Neural progenitor cell (in vitro differentiated cells): ENCODE results near the gene RPL9. TPM values are rescaled to one million over a fixed set of nuclear protein-coding genes. Genes with fewer than 3 reads are reported as not detected.
A peak's percentile ranks its signal among the peaks of the same experiment; 100 is the strongest.
"Not testable (repeated sequence)": the region's sequence is repeated elsewhere in the genome, so short reads cannot be mapped to it uniquely, and the experiment has no call there.

Experiments used
- DNase-seq: peaks from one replicate; pipeline ENCODE4 v3.0.0-alpha.2; 2016; ENCODE audit warnings: low spot score
- H2AFZ ChIP-seq: fragments of 200-600 bp; sonication (generic); replicated peaks from 2 replicates; pipeline ENCODE4 v1.6.1; 2016; ENCODE audit warnings: antibody characterized with exemption
- H3F3A ChIP-seq: fragments of 200-600 bp; sonication (generic); 2 replicates; pipeline ENCODE4 v1.6.1; 2016; ENCODE audit warnings: antibody characterized with exemption, low read depth
- H3K27ac ChIP-seq: fragments of 200-600 bp; sonication (generic); 2 replicates; pipeline ENCODE4 v1.5.1; 2016; ENCODE audit warnings: mild to moderate bottlenecking
- H3K27me3 ChIP-seq: fragments of 200-600 bp; sonication (generic); 2 replicates; pipeline ENCODE4 v1.6.1; 2016; ENCODE audit warnings: mild to moderate bottlenecking, moderate library complexity
- H3K36me3 ChIP-seq: fragments of 200-600 bp; sonication (generic); 2 replicates; pipeline ENCODE4 v1.5.1; 2016
- H3K4me1 ChIP-seq: fragments of 200-600 bp; sonication (generic); 2 replicates; pipeline ENCODE4 v1.6.1; 2016; ENCODE audit warnings: mixed run types
- H3K4me2 ChIP-seq: fragments of 200-600 bp; sonication (generic); 2 replicates; pipeline ENCODE4 v1.6.1; 2016
- H3K4me3 ChIP-seq: fragments of 200-600 bp; sonication (generic); 2 replicates; pipeline ENCODE4 v1.5.1; 2016
- H3K79me2 ChIP-seq: fragments of 200-600 bp; sonication (generic); 2 replicates; pipeline ENCODE4 v1.6.1; 2016; ENCODE audit warnings: low read depth
- H3K9ac ChIP-seq: fragments of 200-600 bp; sonication (generic); 2 replicates; pipeline ENCODE4 v1.6.1; 2016
- H3K9me3 ChIP-seq: fragments of 200-600 bp; sonication (generic); 2 replicates; pipeline ENCODE4 v1.5.1; 2016; ENCODE audit warnings: low read depth
- H4K20me1 ChIP-seq: fragments of 200-600 bp; sonication (generic); 2 replicates; pipeline ENCODE4 v1.6.1; 2016; ENCODE audit warnings: low read depth
- H3K27ac Mint-ChIP-seq: 3 replicates; pipeline ENCODE4 v1.8.0; 2021; ENCODE audit warnings: mixed read lengths
- H3K27me3 Mint-ChIP-seq: 2 replicates; pipeline ENCODE4 v1.8.0; 2022; ENCODE audit warnings: low read depth, mild to moderate bottlenecking, inconsistent platforms, moderate library complexity, mixed read lengths; ENCODE audit not compliant: insufficient read depth
- H3K36me3 Mint-ChIP-seq: 3 replicates; pipeline ENCODE4 v1.8.0; 2021; ENCODE audit warnings: mixed read lengths
- H3K4me1 Mint-ChIP-seq: 3 replicates; pipeline ENCODE4 v1.8.0; 2021; ENCODE audit warnings: mixed read lengths
- H3K4me3 Mint-ChIP-seq: 3 replicates; pipeline ENCODE4 v1.8.0; 2021; ENCODE audit warnings: mild to moderate bottlenecking, moderate library complexity, mixed read lengths
- H3K9me3 Mint-ChIP-seq: 3 replicates; pipeline ENCODE4 v1.8.0; 2020; ENCODE audit warnings: mixed read lengths
- EZH2 ChIP-seq: fragments of 200-600 bp; sonication (generic); IDR thresholded peaks from 2 replicates; pipeline ENCODE4 v1.6.1; 2017; ENCODE audit warnings: antibody characterized with exemption, mild to moderate bottlenecking, moderate library complexity
- EZH2phosphoT487 ChIP-seq: fragments of 200-600 bp; sonication (generic); IDR thresholded peaks from 2 replicates; pipeline ENCODE4 v1.6.1; 2017; ENCODE audit warnings: antibody characterized with exemption
- total RNA-seq: library from RNA; depleted of rRNA; stranded (reverse); fragments of >200 nt; gene quantifications from 2 replicates; pipeline ENCODE4 v1.2.3, GENCODE V29; 2015; ENCODE audit warnings: low replicate concordance
- TF ChIP-seq, protein P1 (sequence below): fragments of 200-600 bp; sonication (generic); IDR thresholded peaks from 2 replicates; pipeline ENCODE4 v1.5.1; 2017; ENCODE audit warnings: antibody characterized with exemption, mild to moderate bottlenecking

RPL9 gene
- total RNA-seq, 1 donor from 2014 or later: 6,671 TPM

DNA sequence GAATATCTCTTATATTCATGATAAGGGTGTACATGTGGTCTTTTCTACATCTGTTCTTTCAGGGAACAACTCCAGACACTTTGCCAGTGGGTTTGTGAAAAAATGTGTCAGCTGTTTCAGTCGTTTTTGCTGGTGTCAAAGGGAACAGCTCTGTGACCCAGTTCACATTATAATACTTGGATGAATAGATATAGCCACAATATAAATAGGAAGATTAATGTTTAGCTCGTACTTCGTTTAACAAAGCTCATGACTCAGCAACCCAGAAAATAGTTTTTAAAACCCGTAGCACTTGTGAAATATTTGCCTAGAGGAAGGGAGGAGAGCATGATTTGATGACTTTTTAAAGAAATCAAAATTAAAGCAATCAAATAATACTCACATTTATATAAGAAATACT is 8.0 kb upstream of the RPL9 start:
- Histone ChIP-seq H3K27me3 (no peaks in the 10 kb centered on the region), H2AFZ (no peak overlapping the region), H3K27ac (no peak overlapping the region), H3K36me3 (peaks cover 10% of the 10 kb centered on the region), H3K9me3 (no peaks in the 10 kb centered on the region), H4K20me1 (no peaks in the 10 kb centered on the region), H3K4me1 (no peaks in the 10 kb centered on the region), H3K9ac (no peak overlapping the region), H3K79me2 (no peaks in the 10 kb centered on the region), H3K4me3 (no peak overlapping the region), H3K4me2 (no peak overlapping the region), H3F3A (peaks cover 16% of the 10 kb centered on the region)
- DNase-seq: no peak
- Mint-ChIP-seq H3K27ac (no peak overlapping the region), H3K36me3 (peaks cover 5% of the 10 kb centered on the region), H3K4me3 (no peak overlapping the region), H3K27me3 (peaks cover 2% of the 10 kb centered on the region), H3K4me1 (peaks cover 2% of the 10 kb centered on the region), H3K9me3 (no peaks in the 10 kb centered on the region)
- TF ChIP-seq, protein P1, sequence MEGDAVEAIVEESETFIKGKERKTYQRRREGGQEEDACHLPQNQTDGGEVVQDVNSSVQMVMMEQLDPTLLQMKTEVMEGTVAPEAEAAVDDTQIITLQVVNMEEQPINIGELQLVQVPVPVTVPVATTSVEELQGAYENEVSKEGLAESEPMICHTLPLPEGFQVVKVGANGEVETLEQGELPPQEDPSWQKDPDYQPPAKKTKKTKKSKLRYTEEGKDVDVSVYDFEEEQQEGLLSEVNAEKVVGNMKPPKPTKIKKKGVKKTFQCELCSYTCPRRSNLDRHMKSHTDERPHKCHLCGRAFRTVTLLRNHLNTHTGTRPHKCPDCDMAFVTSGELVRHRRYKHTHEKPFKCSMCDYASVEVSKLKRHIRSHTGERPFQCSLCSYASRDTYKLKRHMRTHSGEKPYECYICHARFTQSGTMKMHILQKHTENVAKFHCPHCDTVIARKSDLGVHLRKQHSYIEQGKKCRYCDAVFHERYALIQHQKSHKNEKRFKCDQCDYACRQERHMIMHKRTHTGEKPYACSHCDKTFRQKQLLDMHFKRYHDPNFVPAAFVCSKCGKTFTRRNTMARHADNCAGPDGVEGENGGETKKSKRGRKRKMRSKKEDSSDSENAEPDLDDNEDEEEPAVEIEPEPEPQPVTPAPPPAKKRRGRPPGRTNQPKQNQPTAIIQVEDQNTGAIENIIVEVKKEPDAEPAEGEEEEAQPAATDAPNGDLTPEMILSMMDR: no peak
- TF ChIP-seq EZH2 (no peak), EZH2phosphoT487 (no peak)

DNA sequence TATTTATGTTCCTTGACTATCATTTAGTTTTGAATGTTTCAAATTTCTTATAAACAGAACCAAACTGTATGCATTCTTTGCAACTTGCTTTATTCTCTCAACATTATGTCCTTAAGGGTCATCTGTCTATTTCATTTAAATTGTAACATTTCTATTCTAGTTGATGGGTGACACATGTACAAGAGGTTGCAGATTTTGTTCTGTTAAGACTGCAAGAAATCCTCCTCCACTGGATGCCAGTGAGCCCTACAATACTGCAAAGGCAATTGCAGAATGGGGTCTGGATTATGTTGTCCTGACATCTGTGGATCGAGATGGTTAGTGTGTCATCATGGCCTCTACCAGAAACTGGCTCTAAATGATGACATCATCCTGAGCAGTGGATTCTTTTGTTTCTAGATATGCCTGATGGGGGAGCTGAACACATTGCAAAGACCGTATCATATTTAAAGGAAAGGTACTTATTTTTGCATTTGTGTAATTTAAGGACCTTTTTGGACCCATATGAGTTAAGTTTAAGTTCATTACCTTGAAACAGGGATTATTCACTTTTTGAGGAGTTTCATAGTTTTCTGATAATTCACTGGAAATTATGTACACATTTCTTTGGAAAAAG is 6.3 kb upstream of the RPL9 start:
- Histone ChIP-seq H3K27me3 (no peaks in the 10 kb centered on the region), H3K27ac (no peak overlapping the region), H3K9ac (no peak overlapping the region), H3K4me3 (no peak overlapping the region), H2AFZ (no peak overlapping the region), H3K9me3 (no peaks in the 10 kb centered on the region), H3K36me3 (no peaks in the 10 kb centered on the region), H3K4me1 (no peaks in the 10 kb centered on the region), H3K79me2 (peaks cover 13% of the 10 kb centered on the region), H3K4me2 (no peak overlapping the region), H3F3A (peaks cover 16% of the 10 kb centered on the region), H4K20me1 (no peaks in the 10 kb centered on the region)
- peaks cover 2% of the 10 kb centered on the region for H3K4me1 Mint-ChIP-seq
- no peak for DNase-seq
- no peak overlapping the region for H3K4me3 Mint-ChIP-seq
- H3K27me3 Mint-ChIP-seq: no peaks in the 10 kb centered on the region
- peaks cover 5% of the 10 kb centered on the region for H3K36me3 Mint-ChIP-seq
- no peak overlapping the region for H3K27ac Mint-ChIP-seq
- H3K9me3 Mint-ChIP-seq: no peaks in the 10 kb centered on the region
- TF ChIP-seq EZH2: no peak
- TF ChIP-seq EZH2phosphoT487: no peak
- TF ChIP-seq, protein P1: no peak

DNA sequence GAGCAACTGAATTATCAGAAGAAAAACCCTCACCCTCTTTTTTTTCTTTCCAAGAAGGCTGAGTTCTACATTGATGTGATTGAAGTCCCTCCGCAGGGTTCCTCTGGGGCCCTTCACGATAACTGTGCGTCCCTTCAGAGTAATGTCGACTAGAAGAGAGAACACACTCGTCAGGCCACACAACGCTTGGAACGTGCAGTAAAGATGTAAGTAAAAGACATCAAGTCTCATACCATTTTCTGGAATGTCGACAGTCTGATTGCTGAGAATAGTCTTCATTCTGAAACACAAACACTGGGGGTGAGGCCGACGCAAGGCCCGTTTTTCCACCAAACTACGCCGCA is 589 bp downstream of the RPL9 start:
- Histone ChIP-seq H3K4me1 (peaks cover 20% of the 10 kb centered on the region), H4K20me1 (peaks cover 51% of the 10 kb centered on the region), H3K9ac (peak overlapping the region; percentile 99), H3K36me3 (peaks cover 38% of the 10 kb centered on the region), H3K27ac (peak overlapping the region; percentile 96), H3F3A (peaks cover 67% of the 10 kb centered on the region), H3K4me3 (peak overlapping the region; percentile 77), H3K79me2 (peaks cover 76% of the 10 kb centered on the region), H3K4me2 (peak overlapping the region; percentile 84), H2AFZ (peak overlapping the region; percentile 86)
- Mint-ChIP-seq H3K36me3 (peaks cover 31% of the 10 kb centered on the region), H3K4me1 (peaks cover 17% of the 10 kb centered on the region), H3K27ac (peak overlapping the region; percentile 99), H3K4me3 (peak overlapping the region; percentile 99)
- H3K9me3 ChIP-seq, H3K27me3 ChIP-seq, H3K27me3 Mint-ChIP-seq, DNase-seq, H3K9me3 Mint-ChIP-seq: not testable (repeated sequence)

DNA sequence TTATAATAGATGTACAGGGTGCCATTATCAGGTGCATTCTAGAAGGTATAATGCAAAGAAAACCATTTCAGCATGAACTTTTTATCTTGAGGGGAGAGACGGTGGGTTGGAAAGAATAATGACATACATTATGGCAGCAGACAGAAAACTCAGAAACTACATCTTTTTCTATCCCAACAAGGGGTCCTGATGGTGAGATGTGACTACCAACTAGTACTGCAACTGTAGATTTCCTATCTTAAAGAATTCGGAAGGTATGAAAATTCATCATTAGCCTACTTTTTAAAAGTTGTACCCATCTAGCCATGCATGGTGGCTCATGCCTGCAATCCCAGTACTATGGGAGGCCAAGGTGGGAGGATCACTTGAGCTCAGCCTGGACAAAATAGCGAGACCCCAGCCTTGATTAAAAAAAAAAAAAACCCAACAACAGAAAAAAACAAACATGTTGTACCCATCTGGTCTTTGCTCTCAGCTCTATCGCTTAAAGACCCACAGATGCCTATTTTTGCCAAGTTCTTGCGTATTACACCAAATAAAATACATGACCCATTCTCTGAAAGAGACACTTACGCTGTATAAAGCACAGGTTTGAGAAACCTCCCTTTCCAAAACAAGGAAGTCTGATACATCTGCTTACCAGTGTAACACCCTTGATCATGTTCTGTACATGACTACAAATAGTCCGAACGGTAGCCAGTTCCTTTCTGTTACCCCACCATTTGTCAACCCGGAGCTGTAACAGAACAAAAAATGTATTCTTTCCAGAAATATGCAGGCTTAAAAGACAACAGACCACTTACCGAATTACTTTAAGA is 1.6 kb downstream of the RPL9 start:
- Mint-ChIP-seq H3K4me3 (peak overlapping the region; percentile 99), H3K27ac (no peak overlapping the region), H3K4me1 (peaks cover 17% of the 10 kb centered on the region), H3K36me3 (peaks cover 35% of the 10 kb centered on the region), H3K27me3 (no peaks in the 10 kb centered on the region), H3K9me3 (no peaks in the 10 kb centered on the region)
- peaks cover 76% of the 10 kb centered on the region for H3K79me2 ChIP-seq
- H3K9ac ChIP-seq: peak overlapping the region; percentile 99
- H3K4me1 ChIP-seq: peaks cover 20% of the 10 kb centered on the region
- TF ChIP-seq EZH2phosphoT487: no peak
- TF ChIP-seq, protein P1: no peak
- TF ChIP-seq EZH2: no peak
- H3K27ac ChIP-seq: no peak overlapping the region
- H3K4me3 ChIP-seq: peak overlapping the region; percentile 77
- H3K27me3 ChIP-seq: no peaks in the 10 kb centered on the region
- peak overlapping the region; percentile 84 for H3K4me2 ChIP-seq
- peaks cover 60% of the 10 kb centered on the region for H4K20me1 ChIP-seq
- H3F3A ChIP-seq: peaks cover 77% of the 10 kb centered on the region
- no peaks in the 10 kb centered on the region for H3K9me3 ChIP-seq
- no peak overlapping the region for H2AFZ ChIP-seq
- no peak for DNase-seq
- peaks cover 44% of the 10 kb centered on the region for H3K36me3 ChIP-seq
